Liver (tissue), 9 donors: ENCODE measurements around the gene SLC9A3. TPM values are rescaled to one million over a fixed set of nuclear protein-coding genes. Genes with fewer than 3 reads are reported as not detected.

Experiments
- DNase-seq: peaks from one replicate; pipeline ENCODE4 v3.0.0-alpha.2; 2017; ENCODE audit warnings: low spot score
- H3K27ac ChIP-seq, 2 donors: one replicate each; pipeline ENCODE4 v1.7.0; 2013; ENCODE audit warnings: inconsistent platforms in 2 of 2, low read length in 2 of 2, control low read depth in 1 of 2, low read depth in 1 of 2, mild to moderate bottlenecking in 1 of 2
- H3K27me3 ChIP-seq, 4 donors: one replicate each; pipeline versions ENCODE4 v1.6.1 to v1.7.0; 2013; ENCODE audit warnings: low read length in 3 of 4, inconsistent platforms in 1 of 4, mild to moderate bottlenecking in 1 of 4, moderate library complexity in 1 of 4; ENCODE audit not compliant: control insufficient read depth in 4 of 4, insufficient read depth in 4 of 4
- H3K36me3 ChIP-seq, 4 donors: one replicate each; pipeline versions ENCODE4 v1.6.1 to v1.7.0; 2013; ENCODE audit warnings: low read length in 3 of 4, mild to moderate bottlenecking in 3 of 4, low read depth in 1 of 4, moderate library complexity in 1 of 4; ENCODE audit not compliant: control insufficient read depth in 4 of 4, insufficient read depth in 3 of 4
- H3K4me1 ChIP-seq, 4 donors: one replicate each; pipeline versions ENCODE4 v1.6.1 to v1.7.0; 2013; ENCODE audit warnings: low read length in 3 of 4, mild to moderate bottlenecking in 3 of 4, moderate library complexity in 1 of 4; ENCODE audit not compliant: control insufficient read depth in 4 of 4, insufficient read depth in 4 of 4
- H3K4me3 ChIP-seq, 3 donors: one replicate each; pipeline versions ENCODE4 v1.6.1 to v1.7.0; 2013; ENCODE audit warnings: low read length in 3 of 3, control low read depth in 1 of 3, low read depth in 1 of 3, mild to moderate bottlenecking in 1 of 3
- H3K9ac ChIP-seq, 2 donors: one replicate each; pipeline ENCODE4 v1.7.0; 2013; ENCODE audit warnings: low read length in 2 of 2, mild to moderate bottlenecking in 2 of 2, moderate library complexity in 2 of 2, control low read depth in 1 of 2, low read depth in 1 of 2
- H3K9me3 ChIP-seq, 4 donors: one replicate each; pipeline versions ENCODE4 v1.6.1 to v1.7.0; 2013; ENCODE audit warnings: low read length in 3 of 4; ENCODE audit not compliant: control insufficient read depth in 4 of 4
- CTCF ChIP-seq: fragments of 150-350 bp; IDR thresholded peaks from 2 replicates; pipeline ENCODE4 v1.5.1; 2017; ENCODE audit warnings: improper control_type of control experiment, low read depth, low read length; ENCODE audit not compliant: missing input control
- FOXA1 ChIP-seq: IDR thresholded peaks from 2 replicates; pipeline ENCODE4 v1.6.1; 2016; ENCODE audit warnings: antibody characterized with exemption
- FOXA2 ChIP-seq: IDR thresholded peaks from 2 replicates; pipeline ENCODE4 v1.6.1; 2016; ENCODE audit warnings: antibody characterized with exemption
- GABPA ChIP-seq, 2 donors: IDR thresholded peaks in 1 of 2; conservative IDR thresholded peaks in 1 of 2; 2 replicates each; pipeline ENCODE4 v1.6.1; 2016; ENCODE audit warnings: antibody characterized with exemption in 2 of 2, mild to moderate bottlenecking in 1 of 2, moderate library complexity in 1 of 2
- HNF4A ChIP-seq, 2 donors: conservative IDR thresholded peaks; 2 replicates each; pipeline ENCODE4 v1.6.1; 2016; ENCODE audit warnings: antibody characterized with exemption in 2 of 2, mild to moderate bottlenecking in 2 of 2
- JUND ChIP-seq, 2 donors: IDR thresholded peaks; 2 replicates each; pipeline ENCODE4 v1.6.1; 2016; ENCODE audit warnings: antibody characterized with exemption in 2 of 2
- MAX ChIP-seq: IDR thresholded peaks from 2 replicates; pipeline ENCODE4 v1.6.1; 2016; ENCODE audit warnings: antibody characterized with exemption
- NR2F2 ChIP-seq: IDR thresholded peaks from 2 replicates; pipeline ENCODE4 v1.6.1; 2016; ENCODE audit warnings: antibody characterized with exemption
- RAD21 ChIP-seq, 2 donors: IDR thresholded peaks; 2 replicates each; pipeline ENCODE4 v1.6.1; 2016; ENCODE audit warnings: antibody characterized with exemption in 2 of 2, mild to moderate bottlenecking in 2 of 2
- REST ChIP-seq: IDR thresholded peaks from 2 replicates; pipeline ENCODE4 v1.6.1; 2016; ENCODE audit warnings: antibody characterized with exemption, mild to moderate bottlenecking
- RXRA ChIP-seq, 2 donors: IDR thresholded peaks; 2 replicates each; pipeline ENCODE4 v1.6.1; 2017 to 2018; ENCODE audit warnings: antibody characterized with exemption in 2 of 2, mild to moderate bottlenecking in 1 of 2
- SP1 ChIP-seq: IDR thresholded peaks from 2 replicates; pipeline ENCODE4 v1.6.1; 2018; ENCODE audit warnings: antibody characterized with exemption, mild to moderate bottlenecking
- YY1 ChIP-seq: IDR thresholded peaks from 2 replicates; pipeline ENCODE4 v1.6.1; 2016; ENCODE audit warnings: antibody characterized with exemption, mild to moderate bottlenecking
- WGBS: extraction: QIAGEN DNeasy Blood & Tissue Kit; methylation state at CpG from one replicate; pipeline ENCODE4 v1.1.7; 2013; 5-methylcytosine and 5-hydroxymethylcytosine counted together
- polyA plus RNA-seq, 2 donors: library from polyadenylated mRNA; stranded (reverse) in 1 of 2; unstranded in 1 of 2; fragments of 200-250 nt in 1 of 2; fragments of >200 nt in 1 of 2; fragmentation: Nextera tagmentation in 1 of 2; extraction: Ambion mirVana in 1 of 2; gene quantifications; one replicate each; pipeline versions ENCODE4 v1.2.1 to v1.2.3, GENCODE V29; 2013 to 2015
- total RNA-seq, 2 donors: library from RNA; depleted of rRNA; stranded (reverse); fragments of >200 nt; gene quantifications; one replicate each; pipeline ENCODE4 v1.2.3, GENCODE V29; 2014
- donor health status: healthy.
- donor health status: healthy.
- donor health status: healthy.
- donor health status: healthy.
- donor health status: healthy.

Gene SLC9A3
- total and polyA plus RNA-seq, 4 donors, result 0.31 to 1.0 (median 0.67) TPM

- WGBS, result 80% methylated on average over 13 of the region's 13 CpGs
- Histone ChIP-seq H3K9me3 (no peaks in the 10 kb centered on the region), H3K4me1 (peaks cover 8 to 15% (median 10%) of the 10 kb centered on the region in 4 donors), H3K27ac (no peak overlapping the region), H3K36me3 (no peaks in the 10 kb centered on the region), H3K27me3 (peaks cover 0 to 4% (median 0%) of the 10 kb centered on the region in 4 donors), H3K9ac (no peak overlapping the region), H3K4me3 (no peak overlapping the region)
- no peak for DNase-seq
- no peak for TF ChIP-seq REST
Measured at GRCh38 chr5:477871-478270, 46.4 kb downstream of the SLC9A3 start.

- H3K27ac ChIP-seq, result no peak overlapping the region
- no peak overlapping the region for H3K9ac ChIP-seq
- 64% methylated on average over 19 of the region's 19 CpGs for WGBS
- H3K27me3 ChIP-seq, result peaks cover 0 to 4% (median 0%) of the 10 kb centered on the region in 4 donors
- no peaks in the 10 kb centered on the region for H3K36me3 ChIP-seq
- no peak for DNase-seq
- TF ChIP-seq YY1 (no peak), CTCF (no peak), RXRA (IDR thresholded peaks at IDR 0.05) (no peak), SP1 (no peak), NR2F2 (no peak), RAD21 (IDR thresholded peaks at IDR 0.05) (no peak), GABPA (IDR thresholded peaks at IDR 0.05 in 1 of 2, conservative IDR thresholded peaks at IDR 0.05 in 1 of 2) (no peak), JUND (IDR thresholded peaks at IDR 0.05) (no peak), MAX (no peak), HNF4A (conservative IDR thresholded peaks at IDR 0.05) (no peak), FOXA1 (no peak), FOXA2 (no peak), REST (no peak)
- no peaks in the 10 kb centered on the region for H3K9me3 ChIP-seq
- peaks cover 8 to 18% (median 12%) of the 10 kb centered on the region in 4 donors for H3K4me1 ChIP-seq
- no peak overlapping the region for H3K4me3 ChIP-seq
Measured at GRCh38 chr5:477247-477646, 47.0 kb downstream of the SLC9A3 start.
